AG04449 (cell line): ENCODE data around the gene FARS2.

Experiments used
- CTCF ChIA-PET: fragments of 350-600 bp; formaldehyde crosslinking; extraction: SDS; loops from one replicate; lab custom pipeline; 2021; ENCODE audit warnings: antibody characterized with exemption; lab: Yijun Ruan, JAX
- POLR2A ChIA-PET: fragments of 400-600, 350-600 bp; formaldehyde crosslinking; extraction: SDS; loops from one replicate; lab custom pipeline; 2020; ENCODE audit warnings: antibody characterized with exemption, inconsistent platforms; lab: Yijun Ruan, JAX
- DNase-seq: peaks from one replicate; pipeline ENCODE4 v3.0.0-alpha.2; 2010; ENCODE audit warnings: low read depth, low spot score
- H3K4me3 ChIP-seq: 2 replicates; pipeline ENCODE4 v1.5.1; 2011; ENCODE audit warnings: low read depth, mild to moderate bottlenecking, control low read depth, low read length
- TF ChIP-seq, protein P1 (sequence below): IDR thresholded peaks from one replicate; pipeline ENCODE4 v1.5.1; 2011; ENCODE audit warnings: mild to moderate bottlenecking, moderate library complexity, low read length, control low read depth, inconsistent platforms; ENCODE audit not compliant: insufficient read depth; ENCODE audit errors: missing control alignments

FARS2 gene

DNA sequence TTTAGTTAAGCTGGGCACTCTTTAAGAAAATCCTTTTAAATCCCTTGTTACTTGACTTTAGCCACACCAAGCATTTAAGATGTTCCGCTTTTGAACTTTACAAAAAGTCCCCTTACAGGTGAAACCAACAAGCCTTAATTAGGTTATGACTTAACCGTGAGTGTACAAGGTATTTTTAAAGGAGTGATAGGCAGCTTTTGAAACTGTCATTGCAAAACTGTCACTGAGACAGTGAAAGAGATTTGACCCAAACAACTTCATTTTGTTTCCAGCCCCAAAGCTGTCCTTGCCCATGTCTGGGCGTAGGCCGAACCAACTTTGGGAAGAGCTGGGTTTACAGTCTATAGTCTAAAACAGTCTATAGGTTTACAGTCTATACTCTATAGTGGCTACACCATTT, 305.4 kb downstream of the FARS2 start:
- TF ChIP-seq, protein P1, sequence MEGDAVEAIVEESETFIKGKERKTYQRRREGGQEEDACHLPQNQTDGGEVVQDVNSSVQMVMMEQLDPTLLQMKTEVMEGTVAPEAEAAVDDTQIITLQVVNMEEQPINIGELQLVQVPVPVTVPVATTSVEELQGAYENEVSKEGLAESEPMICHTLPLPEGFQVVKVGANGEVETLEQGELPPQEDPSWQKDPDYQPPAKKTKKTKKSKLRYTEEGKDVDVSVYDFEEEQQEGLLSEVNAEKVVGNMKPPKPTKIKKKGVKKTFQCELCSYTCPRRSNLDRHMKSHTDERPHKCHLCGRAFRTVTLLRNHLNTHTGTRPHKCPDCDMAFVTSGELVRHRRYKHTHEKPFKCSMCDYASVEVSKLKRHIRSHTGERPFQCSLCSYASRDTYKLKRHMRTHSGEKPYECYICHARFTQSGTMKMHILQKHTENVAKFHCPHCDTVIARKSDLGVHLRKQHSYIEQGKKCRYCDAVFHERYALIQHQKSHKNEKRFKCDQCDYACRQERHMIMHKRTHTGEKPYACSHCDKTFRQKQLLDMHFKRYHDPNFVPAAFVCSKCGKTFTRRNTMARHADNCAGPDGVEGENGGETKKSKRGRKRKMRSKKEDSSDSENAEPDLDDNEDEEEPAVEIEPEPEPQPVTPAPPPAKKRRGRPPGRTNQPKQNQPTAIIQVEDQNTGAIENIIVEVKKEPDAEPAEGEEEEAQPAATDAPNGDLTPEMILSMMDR, result no peak
- H3K4me3 ChIP-seq, result no peak overlapping the region
- no peak for DNase-seq
- CTCF ChIA-PET, result no interaction called here
- POLR2A ChIA-PET, result no interaction called here

DNA sequence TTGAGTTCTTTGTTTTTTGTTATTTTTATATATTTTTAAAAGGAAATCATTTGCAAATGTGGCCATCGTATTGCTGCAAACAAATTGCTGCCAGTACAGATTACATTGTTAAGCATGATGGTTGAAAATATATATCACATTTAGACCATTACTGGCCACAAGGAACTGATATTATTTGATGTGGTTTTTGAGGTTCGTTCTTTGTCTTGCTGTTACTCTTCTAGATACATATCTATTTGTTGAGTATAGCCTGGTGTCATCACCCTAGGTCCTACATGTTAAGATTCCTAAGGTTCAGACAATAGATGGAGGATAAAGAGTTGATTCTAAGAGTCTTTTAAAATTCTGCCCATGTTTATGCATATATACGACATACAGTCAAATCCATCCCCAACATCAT, 306.0 kb downstream of the FARS2 start:
- DNase-seq, result no peak
- POLR2A ChIA-PET, result no interaction called here
- CTCF ChIA-PET, result no interaction called here
- no peak overlapping the region for H3K4me3 ChIP-seq
- TF ChIP-seq, protein P1, result no peak

DNA sequence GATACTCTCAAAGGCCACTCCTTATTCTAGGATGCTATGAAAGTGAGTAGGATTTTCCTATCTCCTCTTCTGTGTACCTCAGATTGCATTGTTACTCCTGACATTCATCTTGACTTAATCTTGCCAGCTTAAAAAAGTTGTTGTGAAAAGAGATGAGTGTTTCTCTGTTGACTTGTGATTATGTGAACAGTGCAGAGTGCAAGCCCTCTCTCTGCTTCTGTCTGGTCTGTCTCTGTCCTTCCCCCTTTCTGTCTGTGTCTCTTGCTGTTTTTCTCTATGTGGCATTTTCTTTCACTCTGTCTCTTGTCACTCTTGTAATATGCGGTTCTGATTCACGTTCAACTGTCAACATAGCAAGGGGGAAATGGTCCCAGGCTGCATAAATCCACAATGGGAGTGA, 306.6 kb downstream of the FARS2 start:
- DNase-seq, result no peak
- TF ChIP-seq, protein P1, result no peak
- ChIA-PET POLR2A (no interaction called here), CTCF (no interaction called here)
- H3K4me3 ChIP-seq, result no peak overlapping the region

DNA sequence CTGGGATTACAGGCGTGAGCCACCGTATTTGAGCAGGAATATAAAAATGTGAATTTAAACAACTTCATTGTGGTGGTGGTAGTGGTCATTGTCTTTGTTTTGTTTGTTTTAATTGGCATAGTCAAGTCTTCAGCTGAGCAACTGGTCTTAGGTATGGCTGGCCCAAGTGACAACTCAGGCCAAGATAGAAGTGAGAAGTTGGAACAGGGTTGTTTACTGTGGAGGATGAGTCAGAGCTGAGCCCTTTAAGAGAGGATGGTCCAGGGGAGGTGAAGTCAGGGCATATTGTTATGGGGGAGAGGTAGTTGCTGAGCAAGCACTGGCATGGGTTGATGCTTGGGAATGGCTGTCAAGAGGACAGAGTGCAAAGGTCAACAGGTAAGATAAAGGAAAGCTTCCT, 308.2 kb downstream of the FARS2 start:
- CTCF ChIA-PET, result no interaction called here
- POLR2A ChIA-PET, result no interaction called here
- DNase-seq, result no peak
- no peak overlapping the region for H3K4me3 ChIP-seq
- TF ChIP-seq, protein P1, result no peak

DNA sequence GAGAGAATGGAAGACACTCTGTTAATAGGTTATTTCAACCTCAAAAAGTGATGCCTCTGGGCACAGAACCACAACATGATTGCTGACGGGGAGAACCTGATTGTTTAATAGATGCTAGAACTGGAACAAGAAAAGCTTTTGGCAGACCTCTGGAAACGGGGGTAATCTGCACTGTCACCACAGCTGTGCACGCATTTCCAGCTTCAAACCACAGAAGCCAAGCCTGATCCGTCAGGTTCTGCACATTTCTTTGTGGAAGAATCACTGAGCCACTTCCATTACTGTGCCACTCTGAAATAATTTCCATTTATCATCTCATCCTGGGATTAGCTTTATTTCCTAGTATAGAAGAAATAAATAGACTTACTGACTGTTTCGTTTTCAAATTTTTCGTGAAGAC, 309.3 kb downstream of the FARS2 start:
- ChIA-PET POLR2A (no interaction called here), CTCF (interaction anchor here (1.1 to 1.2 kb wide), 2 partner anchors 9 to 100 kb away, joined by 4 read pairs; no protein-coding TSS in a partner anchor)
- H3K4me3 ChIP-seq, result no peak overlapping the region
- no peak for DNase-seq
- TF ChIP-seq, protein P1, result no peak

DNA sequence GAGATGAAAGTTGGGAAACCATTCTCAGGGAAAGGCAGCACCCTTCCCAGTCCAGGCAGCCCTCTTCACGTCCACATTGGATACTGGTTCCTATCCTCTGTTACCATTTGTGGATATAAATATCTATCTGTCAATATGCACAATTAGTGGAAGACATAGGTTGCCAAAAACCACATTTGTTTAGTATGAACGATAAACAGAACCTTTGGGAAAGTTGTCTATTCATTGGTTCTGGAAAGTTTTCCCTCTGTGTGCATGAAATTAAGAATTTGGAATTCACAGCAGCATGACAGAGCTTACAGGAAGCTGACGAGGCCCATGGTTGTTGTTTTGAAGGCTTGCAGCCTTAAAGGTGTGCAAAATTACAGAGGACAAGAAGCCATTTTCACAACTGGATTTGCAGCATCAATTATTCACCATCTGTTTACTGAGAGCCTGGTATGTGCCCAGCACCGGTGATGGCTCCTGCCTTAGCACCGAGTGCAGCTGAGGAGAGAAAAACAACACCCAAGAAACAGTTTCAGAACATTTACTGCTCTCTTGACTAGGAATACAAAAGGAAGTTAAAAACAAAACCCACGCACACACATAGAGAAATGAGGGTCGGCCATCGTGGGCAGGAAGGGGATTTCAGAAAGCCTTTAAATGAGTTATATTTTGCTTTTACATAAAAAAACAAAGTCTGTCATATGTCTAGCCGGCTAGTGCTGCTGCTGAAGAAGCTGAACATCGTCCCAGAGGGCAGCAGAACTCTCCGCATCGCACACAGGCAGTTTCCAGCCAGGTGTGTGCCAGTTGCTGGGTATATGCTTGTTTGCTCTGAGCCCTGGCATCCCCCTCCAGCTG, 319.6 kb downstream of the FARS2 start:
- TF ChIP-seq, protein P1, result no peak
- no peak for DNase-seq
- ChIA-PET POLR2A (no interaction called here), CTCF (no interaction called here)
- no peak overlapping the region for H3K4me3 ChIP-seq
